ENCODE measurements around the gene TMEM203. TPM values are rescaled to one million over a fixed set of nuclear protein-coding genes. Genes with fewer than 3 reads are reported as not detected.

The TMEM203 gene
- total and polyA plus RNA-seq, 4 donors: 19.9 to 27.5 (median 21.5) TPM

DNA sequence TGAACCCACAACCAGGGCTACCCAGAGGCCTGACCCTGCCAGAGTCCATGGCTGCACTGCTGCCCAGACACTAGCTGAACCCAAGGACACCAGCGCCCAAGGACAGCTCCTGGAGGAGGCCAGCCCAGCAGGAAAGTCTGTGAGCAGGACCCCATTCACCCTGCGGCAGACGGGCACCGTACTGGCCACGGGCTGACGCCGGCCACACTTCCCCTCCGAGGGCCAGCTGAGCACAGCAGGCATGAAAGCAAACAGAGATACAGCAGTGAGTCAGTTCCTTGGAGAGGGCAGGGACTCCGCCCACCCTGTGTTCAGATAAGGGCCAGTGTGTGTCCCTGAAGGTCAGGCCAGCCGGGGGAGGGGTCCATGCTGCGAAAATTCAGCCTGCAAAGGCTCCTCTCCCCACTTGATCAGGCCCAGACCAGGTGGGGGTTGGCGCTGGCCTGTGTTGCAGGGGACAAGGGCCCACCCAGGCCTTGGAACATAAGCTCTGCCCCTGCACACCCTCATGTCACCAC, 13.4 kb upstream of the TMEM203 start:
- no peaks in the 10 kb centered on the region for H3K27me3 ChIP-seq (ENCODE audit: control insufficient read depth in 4 of 4, insufficient read depth in 4 of 4, low read length in 3 of 4)
- no peaks in the 10 kb centered on the region for H3K9me3 ChIP-seq (ENCODE audit: control insufficient read depth in 4 of 4, low read length in 3 of 4)
- peak; percentile 65 for DNase-seq (ENCODE audit: low spot score)
- H3K36me3 ChIP-seq (ENCODE audit: control insufficient read depth in 4 of 4, insufficient read depth in 3 of 4, low read depth in 1 of 4, low read length in 3 of 4): peaks cover 0 to 5% (median under 1%) of the 10 kb centered on the region in 4 donors
- H3K4me3 ChIP-seq (ENCODE audit: low read depth in 1 of 3, low read length in 3 of 3): no peak overlapping the region
- no peak overlapping the region for H3K27ac ChIP-seq (ENCODE audit: low read depth in 1 of 2, low read length in 2 of 2)
- peaks cover 6 to 26% (median 14%) of the 10 kb centered on the region in 4 donors for H3K4me1 ChIP-seq (ENCODE audit: control insufficient read depth in 4 of 4, insufficient read depth in 4 of 4, low read length in 3 of 4)
- no peak for TF ChIP-seq TAF1 (conservative IDR thresholded peaks at IDR 0.05)
- no peak for TF ChIP-seq FOXA2 (IDR thresholded peaks at IDR 0.05)
- no peak for TF ChIP-seq FOXA1 (IDR thresholded peaks at IDR 0.05)
- no peak for TF ChIP-seq YY1 (IDR thresholded peaks at IDR 0.05)
- TF ChIP-seq HNF4A (conservative IDR thresholded peaks at IDR 0.05): no peak
- TF ChIP-seq HNF4G (IDR thresholded peaks at IDR 0.05): no peak
- TF ChIP-seq, protein P1, sequence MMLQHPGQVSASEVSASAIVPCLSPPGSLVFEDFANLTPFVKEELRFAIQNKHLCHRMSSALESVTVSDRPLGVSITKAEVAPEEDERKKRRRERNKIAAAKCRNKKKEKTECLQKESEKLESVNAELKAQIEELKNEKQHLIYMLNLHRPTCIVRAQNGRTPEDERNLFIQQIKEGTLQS (IDR thresholded peaks at IDR 0.05): no peak
- no peak for TF ChIP-seq JUND (IDR thresholded peaks at IDR 0.05)
- TF ChIP-seq RAD21 (IDR thresholded peaks at IDR 0.05): no peak
- TF ChIP-seq, protein P2, sequence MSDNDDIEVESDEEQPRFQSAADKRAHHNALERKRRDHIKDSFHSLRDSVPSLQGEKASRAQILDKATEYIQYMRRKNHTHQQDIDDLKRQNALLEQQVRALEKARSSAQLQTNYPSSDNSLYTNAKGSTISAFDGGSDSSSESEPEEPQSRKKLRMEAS (IDR thresholded peaks at IDR 0.05): no peak
- TF ChIP-seq EGR1 (IDR thresholded peaks at IDR 0.05; ENCODE audit: low read depth in 2 of 2): no peak
- TF ChIP-seq RXRA (IDR thresholded peaks at IDR 0.05): no peak
- H3K9ac ChIP-seq (ENCODE audit: low read depth in 1 of 2, low read length in 2 of 2): no peak overlapping the region
- 64% methylated on average over 12 of the region's 12 CpGs for WGBS

DNA sequence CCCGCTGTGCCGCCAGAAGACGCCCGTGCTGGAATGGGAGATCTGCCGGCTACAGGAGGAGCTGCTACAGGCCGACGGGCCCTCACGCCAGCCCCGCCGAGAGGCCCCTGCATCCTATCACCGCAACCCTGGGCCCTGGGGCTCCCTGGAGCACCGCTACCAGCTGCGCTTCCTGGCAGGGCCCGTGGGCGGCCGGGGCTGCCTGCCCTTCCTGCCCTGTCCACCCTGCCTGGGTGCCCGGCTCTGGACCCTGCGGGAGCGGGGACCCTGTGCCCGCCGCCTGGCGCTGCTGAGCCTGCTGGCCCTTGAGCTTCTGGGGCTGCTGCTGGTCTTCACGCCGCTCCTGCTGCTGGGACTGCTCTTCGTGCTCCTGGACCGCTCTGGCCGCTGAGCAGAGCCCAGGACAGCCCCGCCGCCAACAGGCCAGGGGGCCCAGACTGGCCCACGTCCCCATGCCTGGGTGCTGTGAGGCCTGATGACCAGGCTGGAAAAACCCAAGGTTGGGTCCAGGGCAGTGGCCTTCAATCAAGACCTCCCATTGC, 12.8 kb upstream of the TMEM203 start:
- H3K9me3 ChIP-seq (ENCODE audit: control insufficient read depth in 4 of 4, low read length in 3 of 4): no peaks in the 10 kb centered on the region
- no peak overlapping the region for H3K9ac ChIP-seq (ENCODE audit: low read depth in 1 of 2, low read length in 2 of 2)
- peaks cover 0 to 5% (median under 1%) of the 10 kb centered on the region in 4 donors for H3K36me3 ChIP-seq (ENCODE audit: control insufficient read depth in 4 of 4, insufficient read depth in 3 of 4, low read depth in 1 of 4, low read length in 3 of 4)
- no peak for DNase-seq (ENCODE audit: low spot score)
- H3K27ac ChIP-seq (ENCODE audit: low read depth in 1 of 2, low read length in 2 of 2): no peak overlapping the region
- 90% methylated on average over 30 of the region's 30 CpGs for WGBS
- peaks cover 6 to 24% (median 13%) of the 10 kb centered on the region in 4 donors for H3K4me1 ChIP-seq (ENCODE audit: control insufficient read depth in 4 of 4, insufficient read depth in 4 of 4, low read length in 3 of 4)
- H3K27me3 ChIP-seq (ENCODE audit: control insufficient read depth in 4 of 4, insufficient read depth in 4 of 4, low read length in 3 of 4): no peaks in the 10 kb centered on the region
- no peak overlapping the region for H3K4me3 ChIP-seq (ENCODE audit: low read depth in 1 of 3, low read length in 3 of 3)
- no peak for TF ChIP-seq NR2F2 (IDR thresholded peaks at IDR 0.05)
- TF ChIP-seq TAF1 (conservative IDR thresholded peaks at IDR 0.05): no peak
- no peak for TF ChIP-seq SP1 (IDR thresholded peaks at IDR 0.05)
- TF ChIP-seq, protein P2 (IDR thresholded peaks at IDR 0.05): no peak
- no peak for TF ChIP-seq EGR1 (IDR thresholded peaks at IDR 0.05; ENCODE audit: low read depth in 2 of 2)
- TF ChIP-seq, protein P1 (IDR thresholded peaks at IDR 0.05): no peak
- TF ChIP-seq HNF4G (IDR thresholded peaks at IDR 0.05): no peak
- no peak for TF ChIP-seq HNF4A (conservative IDR thresholded peaks at IDR 0.05)
- TF ChIP-seq, protein P3, sequence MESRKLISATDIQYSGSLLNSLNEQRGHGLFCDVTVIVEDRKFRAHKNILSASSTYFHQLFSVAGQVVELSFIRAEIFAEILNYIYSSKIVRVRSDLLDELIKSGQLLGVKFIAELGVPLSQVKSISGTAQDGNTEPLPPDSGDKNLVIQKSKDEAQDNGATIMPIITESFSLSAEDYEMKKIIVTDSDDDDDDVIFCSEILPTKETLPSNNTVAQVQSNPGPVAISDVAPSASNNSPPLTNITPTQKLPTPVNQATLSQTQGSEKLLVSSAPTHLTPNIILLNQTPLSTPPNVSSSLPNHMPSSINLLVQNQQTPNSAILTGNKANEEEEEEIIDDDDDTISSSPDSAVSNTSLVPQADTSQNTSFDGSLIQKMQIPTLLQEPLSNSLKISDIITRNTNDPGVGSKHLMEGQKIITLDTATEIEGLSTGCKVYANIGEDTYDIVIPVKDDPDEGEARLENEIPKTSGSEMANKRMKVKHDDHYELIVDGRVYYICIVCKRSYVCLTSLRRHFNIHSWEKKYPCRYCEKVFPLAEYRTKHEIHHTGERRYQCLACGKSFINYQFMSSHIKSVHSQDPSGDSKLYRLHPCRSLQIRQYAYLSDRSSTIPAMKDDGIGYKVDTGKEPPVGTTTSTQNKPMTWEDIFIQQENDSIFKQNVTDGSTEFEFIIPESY (IDR thresholded peaks at IDR 0.05): no peak
- no peak for TF ChIP-seq FOXA2 (IDR thresholded peaks at IDR 0.05)
- TF ChIP-seq RXRA (IDR thresholded peaks at IDR 0.05): no peak
- TF ChIP-seq, protein P4, sequence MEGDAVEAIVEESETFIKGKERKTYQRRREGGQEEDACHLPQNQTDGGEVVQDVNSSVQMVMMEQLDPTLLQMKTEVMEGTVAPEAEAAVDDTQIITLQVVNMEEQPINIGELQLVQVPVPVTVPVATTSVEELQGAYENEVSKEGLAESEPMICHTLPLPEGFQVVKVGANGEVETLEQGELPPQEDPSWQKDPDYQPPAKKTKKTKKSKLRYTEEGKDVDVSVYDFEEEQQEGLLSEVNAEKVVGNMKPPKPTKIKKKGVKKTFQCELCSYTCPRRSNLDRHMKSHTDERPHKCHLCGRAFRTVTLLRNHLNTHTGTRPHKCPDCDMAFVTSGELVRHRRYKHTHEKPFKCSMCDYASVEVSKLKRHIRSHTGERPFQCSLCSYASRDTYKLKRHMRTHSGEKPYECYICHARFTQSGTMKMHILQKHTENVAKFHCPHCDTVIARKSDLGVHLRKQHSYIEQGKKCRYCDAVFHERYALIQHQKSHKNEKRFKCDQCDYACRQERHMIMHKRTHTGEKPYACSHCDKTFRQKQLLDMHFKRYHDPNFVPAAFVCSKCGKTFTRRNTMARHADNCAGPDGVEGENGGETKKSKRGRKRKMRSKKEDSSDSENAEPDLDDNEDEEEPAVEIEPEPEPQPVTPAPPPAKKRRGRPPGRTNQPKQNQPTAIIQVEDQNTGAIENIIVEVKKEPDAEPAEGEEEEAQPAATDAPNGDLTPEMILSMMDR (IDR thresholded peaks at IDR 0.05; ENCODE audit: low read depth, low read length, missing input control): no peak
- TF ChIP-seq, protein P5, sequence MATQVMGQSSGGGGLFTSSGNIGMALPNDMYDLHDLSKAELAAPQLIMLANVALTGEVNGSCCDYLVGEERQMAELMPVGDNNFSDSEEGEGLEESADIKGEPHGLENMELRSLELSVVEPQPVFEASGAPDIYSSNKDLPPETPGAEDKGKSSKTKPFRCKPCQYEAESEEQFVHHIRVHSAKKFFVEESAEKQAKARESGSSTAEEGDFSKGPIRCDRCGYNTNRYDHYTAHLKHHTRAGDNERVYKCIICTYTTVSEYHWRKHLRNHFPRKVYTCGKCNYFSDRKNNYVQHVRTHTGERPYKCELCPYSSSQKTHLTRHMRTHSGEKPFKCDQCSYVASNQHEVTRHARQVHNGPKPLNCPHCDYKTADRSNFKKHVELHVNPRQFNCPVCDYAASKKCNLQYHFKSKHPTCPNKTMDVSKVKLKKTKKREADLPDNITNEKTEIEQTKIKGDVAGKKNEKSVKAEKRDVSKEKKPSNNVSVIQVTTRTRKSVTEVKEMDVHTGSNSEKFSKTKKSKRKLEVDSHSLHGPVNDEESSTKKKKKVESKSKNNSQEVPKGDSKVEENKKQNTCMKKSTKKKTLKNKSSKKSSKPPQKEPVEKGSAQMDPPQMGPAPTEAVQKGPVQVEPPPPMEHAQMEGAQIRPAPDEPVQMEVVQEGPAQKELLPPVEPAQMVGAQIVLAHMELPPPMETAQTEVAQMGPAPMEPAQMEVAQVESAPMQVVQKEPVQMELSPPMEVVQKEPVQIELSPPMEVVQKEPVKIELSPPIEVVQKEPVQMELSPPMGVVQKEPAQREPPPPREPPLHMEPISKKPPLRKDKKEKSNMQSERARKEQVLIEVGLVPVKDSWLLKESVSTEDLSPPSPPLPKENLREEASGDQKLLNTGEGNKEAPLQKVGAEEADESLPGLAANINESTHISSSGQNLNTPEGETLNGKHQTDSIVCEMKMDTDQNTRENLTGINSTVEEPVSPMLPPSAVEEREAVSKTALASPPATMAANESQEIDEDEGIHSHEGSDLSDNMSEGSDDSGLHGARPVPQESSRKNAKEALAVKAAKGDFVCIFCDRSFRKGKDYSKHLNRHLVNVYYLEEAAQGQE (IDR thresholded peaks at IDR 0.05): no peak
- TF ChIP-seq FOXA1 (IDR thresholded peaks at IDR 0.05): no peak
- no peak for TF ChIP-seq JUND (IDR thresholded peaks at IDR 0.05)
